Measurements from ENCODE around the gene EXOSC6.
"Not testable (repeated sequence)": the region's sequence is repeated elsewhere in the genome, so short reads cannot be mapped to it uniquely, and the experiment has no call there.

GRCh38 chr16:70206382-70206781 lies 45.4 kb downstream of the EXOSC6 start:
- not testable (repeated sequence) for TF ChIP-seq ZNF114 (CRISPR knock-in tag; IDR thresholded peaks at IDR 0.05); CTCF (conservative IDR thresholded peaks at IDR 0.05; ENCODE audit: low read depth in 2 of 2); JUNB (IDR thresholded peaks at IDR 0.05; ENCODE audit: unreplicated experiment); EZH2phosphoT487 (IDR thresholded peaks at IDR 0.05; ENCODE audit: unreplicated experiment); REST (IDR thresholded peaks at IDR 0.05; ENCODE audit: unreplicated experiment); POLR2AphosphoS5 (IDR thresholded peaks at IDR 0.05; ENCODE audit: low read depth); ETS1 (IDR thresholded peaks at IDR 0.05); CREB1 (CRISPR knock-in tag; IDR thresholded peaks at IDR 0.05; ENCODE audit: low read depth); EZH2 (IDR thresholded peaks at IDR 0.05; ENCODE audit: low read depth, unreplicated experiment); STAT1 (IDR thresholded peaks at IDR 0.05; ENCODE audit: unreplicated experiment); ZNF331 (CRISPR knock-in tag; IDR thresholded peaks at IDR 0.05; ENCODE audit: low read depth); ZNF462 (CRISPR knock-in tag; IDR thresholded peaks at IDR 0.05)
